Measurements from ENCODE around the gene NT5DC3.
A peak's percentile ranks its signal among the peaks of the same experiment; 100 is the strongest.

Gene NT5DC3

GRCh38 chr12:103743788-103744187 is 97.2 kb downstream of the NT5DC3 start:
- DNase-seq: no peak

GRCh38 chr12:103742349-103742932 is 98.6 kb downstream of the NT5DC3 start:
- DNase-seq: peak; percentile 2

GRCh38 chr12:103737881-103738280 is 103.2 kb downstream of the NT5DC3 start:
- DNase-seq: no peak

GRCh38 chr12:103736572-103736971 is 104.5 kb downstream of the NT5DC3 start:
- no peak for DNase-seq

- DNase-seq: no peak
These were observed 105.7 kb downstream of the NT5DC3 start for GRCh38 chr12:103735291-103735690.

GRCh38 chr12:103734863-103735262 is 106.2 kb downstream of the NT5DC3 start:
- DNase-seq: no peak

- DNase-seq: no peak
These were observed 109.5 kb downstream of the NT5DC3 start for GRCh38 chr12:103731539-103731938.

GRCh38 chr12:103729499-103729898 is 111.5 kb downstream of the NT5DC3 start:
- no peak for DNase-seq

- no peak for DNase-seq
These were observed 112.7 kb downstream of the NT5DC3 start for GRCh38 chr12:103728323-103728722.

GRCh38 chr12:103727638-103728037 is 113.4 kb downstream of the NT5DC3 start:
- DNase-seq: no peak

- DNase-seq: no peak
These were observed 115.6 kb downstream of the NT5DC3 start for GRCh38 chr12:103725398-103725797.

Measured in eye (tissue), 1 donor.